Measurements from ENCODE around the gene MCM5. TPM values are rescaled to one million over a fixed set of nuclear protein-coding genes. Genes with fewer than 3 reads are reported as not detected.
"Not testable (repeated sequence)": the region's sequence is repeated elsewhere in the genome, so short reads cannot be mapped to it uniquely, and the experiment has no call there.

MCM5 gene
- total RNA-seq, 1 experiment from 2014 or later, result 71.1 TPM

GRCh38 chr22:35452351-35452781 is 52.4 kb downstream of the MCM5 start:
- DNase-seq (ENCODE audit: low read depth), result no peak

- no peak for DNase-seq (ENCODE audit: low read depth)
Measured at GRCh38 chr22:35452810-35453743, 53.1 kb downstream of the MCM5 start.

- peak; percentile 24 for DNase-seq (ENCODE audit: low read depth)
Measured at GRCh38 chr22:35454416-35455054, 54.6 kb downstream of the MCM5 start.

GRCh38 chr22:35455529-35455928 is 55.6 kb downstream of the MCM5 start:
- no peak for DNase-seq (ENCODE audit: low read depth)

GRCh38 chr22:35456757-35457156 is 56.8 kb downstream of the MCM5 start:
- DNase-seq (ENCODE audit: low read depth), result no peak

- no peak for DNase-seq (ENCODE audit: low read depth)
Measured at GRCh38 chr22:35457729-35458546, 58.0 kb downstream of the MCM5 start.

- no peak for DNase-seq (ENCODE audit: low read depth)
Measured at GRCh38 chr22:35458547-35459422, 58.8 kb downstream of the MCM5 start.

GRCh38 chr22:35459423-35459894 is 59.5 kb downstream of the MCM5 start:
- DNase-seq (ENCODE audit: low read depth), result no peak

- not testable (repeated sequence) for DNase-seq (ENCODE audit: low read depth)
Measured at GRCh38 chr22:35459976-35460375, 60.0 kb downstream of the MCM5 start.

- no peak for DNase-seq (ENCODE audit: low read depth)
Measured at GRCh38 chr22:35460688-35461087, 60.7 kb downstream of the MCM5 start.

- no peak for DNase-seq (ENCODE audit: low read depth)
Measured at GRCh38 chr22:35462498-35463230, 62.7 kb downstream of the MCM5 start.

GRCh38 chr22:35463231-35463933 is 63.4 kb downstream of the MCM5 start:
- no peak for DNase-seq (ENCODE audit: low read depth)

GRCh38 chr22:35464399-35464798 is 64.5 kb downstream of the MCM5 start:
- no peak for DNase-seq (ENCODE audit: low read depth)

- no peak for DNase-seq (ENCODE audit: low read depth)
Measured at GRCh38 chr22:35465109-35465701, 65.3 kb downstream of the MCM5 start.

- DNase-seq (ENCODE audit: low read depth), result peak; percentile 68
Measured at GRCh38 chr22:35467681-35468434, 67.9 kb downstream of the MCM5 start.

- DNase-seq (ENCODE audit: low read depth), result no peak
Measured at GRCh38 chr22:35470903-35471321, 71.0 kb downstream of the MCM5 start.

GRCh38 chr22:35471566-35471965 is 71.6 kb downstream of the MCM5 start:
- not testable (repeated sequence) for DNase-seq (ENCODE audit: low read depth)

GRCh38 chr22:35472488-35472887 is 72.5 kb downstream of the MCM5 start:
- DNase-seq (ENCODE audit: low read depth), result no peak

Measured in RPMI7951 (cell line).